Calu3 (cell line): ENCODE data around the gene TMEM97. TPM values are rescaled to one million over a fixed set of nuclear protein-coding genes. Genes with fewer than 3 reads are reported as not detected.

Experiments
- BruUV-seq: library from RNA; stranded (reverse); fragments of 400-500 nt; replicated peaks from 2 replicates; lab custom pipeline; 2021; lab: Mats Ljungman, UMichigan
- CTCF ChIA-PET: fragments of 300-600 bp; sonication (Branson Sonifier 250); formaldehyde crosslinking; loops from one replicate; lab custom pipeline; 2022; ENCODE audit warnings: antibody characterized with exemption; lab: Charles Lee
- DNase-seq: peaks from one replicate; pipeline ENCODE4 v3.0.0; 2022
- H3K27ac Mint-ChIP-seq: one replicate; pipeline ENCODE4 v1.8.0; 2022; ENCODE audit warnings: mixed read lengths; ENCODE audit not compliant: unreplicated experiment
- H3K27me3 Mint-ChIP-seq: one replicate; pipeline ENCODE4 v1.8.0; 2022; ENCODE audit warnings: mixed read lengths; ENCODE audit not compliant: unreplicated experiment
- H3K36me3 Mint-ChIP-seq: one replicate; pipeline ENCODE4 v1.8.0; 2022; ENCODE audit warnings: mild to moderate bottlenecking, moderate library complexity, mixed read lengths; ENCODE audit not compliant: insufficient read depth, unreplicated experiment
- H3K4me1 Mint-ChIP-seq: one replicate; pipeline ENCODE4 v1.8.0; 2022; ENCODE audit warnings: mild to moderate bottlenecking, low read depth, mixed read lengths; ENCODE audit not compliant: unreplicated experiment
- H3K4me3 Mint-ChIP-seq: one replicate; pipeline ENCODE4 v1.8.0; 2022; ENCODE audit warnings: mild to moderate bottlenecking, low read depth, moderate library complexity, mixed read lengths; ENCODE audit not compliant: unreplicated experiment
- H3K9me3 Mint-ChIP-seq: one replicate; pipeline ENCODE4 v1.8.0; 2022; ENCODE audit warnings: low read depth, mixed read lengths; ENCODE audit not compliant: unreplicated experiment
- intact Hi-C: fragments of 100-400 bp; cut with micrococcal nuclease; formaldehyde crosslinking; loops from one replicate; pipeline ENCODE4 v1.10.0; 2022; ENCODE audit not compliant: unreplicated experiment
- total RNA-seq: library from RNA; stranded (reverse); gene quantifications from 2 replicates; pipeline ENCODE4 v1.2.3, GENCODE V29; 2022
- TF ChIP-seq, protein P1 (sequence below): fragments of 200-600 bp; IDR thresholded peaks from one replicate; pipeline ENCODE4 v1.8.0; 2022; ENCODE audit warnings: antibody characterized with exemption; ENCODE audit not compliant: unreplicated experiment

Gene TMEM97
- total RNA-seq, 1 experiment from 2014 or later, result 110 TPM

DNA sequence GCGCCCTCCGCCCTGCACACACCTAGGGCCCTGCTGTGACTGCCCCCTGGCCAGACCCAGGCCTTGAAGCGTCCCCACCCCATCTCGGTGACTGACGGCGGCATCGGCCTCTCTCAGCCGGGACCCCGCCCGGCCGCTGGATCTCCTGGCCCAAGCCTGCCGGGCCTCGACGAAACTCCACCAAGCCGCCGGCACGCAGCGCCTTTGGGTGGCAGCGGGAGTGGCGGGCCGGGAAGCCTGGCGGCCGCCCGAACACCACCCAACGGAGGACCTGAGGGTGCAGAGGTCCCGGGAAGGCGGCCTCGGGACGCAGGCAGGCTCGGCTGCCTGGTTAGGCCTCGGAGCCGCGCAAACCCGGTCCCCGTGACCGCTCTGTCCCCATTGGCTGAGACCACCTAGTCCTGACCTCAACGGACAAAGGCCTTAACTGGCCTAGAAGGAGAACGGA is 12.0 kb upstream of the TMEM97 start:
- TF ChIP-seq, protein P1, sequence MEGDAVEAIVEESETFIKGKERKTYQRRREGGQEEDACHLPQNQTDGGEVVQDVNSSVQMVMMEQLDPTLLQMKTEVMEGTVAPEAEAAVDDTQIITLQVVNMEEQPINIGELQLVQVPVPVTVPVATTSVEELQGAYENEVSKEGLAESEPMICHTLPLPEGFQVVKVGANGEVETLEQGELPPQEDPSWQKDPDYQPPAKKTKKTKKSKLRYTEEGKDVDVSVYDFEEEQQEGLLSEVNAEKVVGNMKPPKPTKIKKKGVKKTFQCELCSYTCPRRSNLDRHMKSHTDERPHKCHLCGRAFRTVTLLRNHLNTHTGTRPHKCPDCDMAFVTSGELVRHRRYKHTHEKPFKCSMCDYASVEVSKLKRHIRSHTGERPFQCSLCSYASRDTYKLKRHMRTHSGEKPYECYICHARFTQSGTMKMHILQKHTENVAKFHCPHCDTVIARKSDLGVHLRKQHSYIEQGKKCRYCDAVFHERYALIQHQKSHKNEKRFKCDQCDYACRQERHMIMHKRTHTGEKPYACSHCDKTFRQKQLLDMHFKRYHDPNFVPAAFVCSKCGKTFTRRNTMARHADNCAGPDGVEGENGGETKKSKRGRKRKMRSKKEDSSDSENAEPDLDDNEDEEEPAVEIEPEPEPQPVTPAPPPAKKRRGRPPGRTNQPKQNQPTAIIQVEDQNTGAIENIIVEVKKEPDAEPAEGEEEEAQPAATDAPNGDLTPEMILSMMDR, result no peak
- no peaks in the 10 kb centered on the region for H3K9me3 Mint-ChIP-seq
- H3K36me3 Mint-ChIP-seq, result no peaks in the 10 kb centered on the region
- BruUV-seq, result no TSS peak
- intact Hi-C loops, result loop anchor here (10.0 kb wide), 1 partner anchor 412 kb away; the partner anchor contains the start of gene LYRM9
- DNase-seq, result no peak
- CTCF ChIA-PET, result no interaction called here
- H3K27me3 Mint-ChIP-seq, result no peaks in the 10 kb centered on the region
- H3K27ac Mint-ChIP-seq, result no peak overlapping the region
- H3K4me3 Mint-ChIP-seq, result no peak overlapping the region
- no peaks in the 10 kb centered on the region for H3K4me1 Mint-ChIP-seq

DNA sequence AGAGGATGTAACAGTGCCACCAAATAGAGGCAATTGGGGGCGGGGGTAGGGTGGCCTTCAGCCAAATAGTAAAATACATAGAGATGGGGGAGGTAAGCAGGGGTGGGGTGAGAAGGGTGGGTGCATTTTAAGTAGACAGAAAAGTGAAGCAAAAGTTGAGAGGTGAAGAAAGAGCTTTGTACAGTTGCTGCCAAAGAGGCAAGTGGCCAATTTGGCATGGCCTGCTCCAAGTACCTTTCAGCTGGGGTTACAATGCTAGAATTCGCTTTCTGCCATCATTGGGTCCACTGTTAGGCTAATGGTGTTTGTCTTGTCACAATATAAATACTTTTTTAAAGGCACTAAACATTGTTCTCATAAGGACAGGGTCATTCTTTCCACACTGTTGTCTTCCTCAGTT is 5.2 kb upstream of the TMEM97 start:
- CTCF ChIA-PET, result no interaction called here
- no peaks in the 10 kb centered on the region for H3K9me3 Mint-ChIP-seq
- no peaks in the 10 kb centered on the region for H3K27me3 Mint-ChIP-seq
- peaks cover 10% of the 10 kb centered on the region for H3K36me3 Mint-ChIP-seq
- intact Hi-C loops, result no loop called here
- no peak overlapping the region for H3K27ac Mint-ChIP-seq
- BruUV-seq, result no TSS peak
- H3K4me1 Mint-ChIP-seq, result peaks cover 27% of the 10 kb centered on the region
- TF ChIP-seq, protein P1, result no peak
- H3K4me3 Mint-ChIP-seq, result no peak overlapping the region
- DNase-seq, result no peak

DNA sequence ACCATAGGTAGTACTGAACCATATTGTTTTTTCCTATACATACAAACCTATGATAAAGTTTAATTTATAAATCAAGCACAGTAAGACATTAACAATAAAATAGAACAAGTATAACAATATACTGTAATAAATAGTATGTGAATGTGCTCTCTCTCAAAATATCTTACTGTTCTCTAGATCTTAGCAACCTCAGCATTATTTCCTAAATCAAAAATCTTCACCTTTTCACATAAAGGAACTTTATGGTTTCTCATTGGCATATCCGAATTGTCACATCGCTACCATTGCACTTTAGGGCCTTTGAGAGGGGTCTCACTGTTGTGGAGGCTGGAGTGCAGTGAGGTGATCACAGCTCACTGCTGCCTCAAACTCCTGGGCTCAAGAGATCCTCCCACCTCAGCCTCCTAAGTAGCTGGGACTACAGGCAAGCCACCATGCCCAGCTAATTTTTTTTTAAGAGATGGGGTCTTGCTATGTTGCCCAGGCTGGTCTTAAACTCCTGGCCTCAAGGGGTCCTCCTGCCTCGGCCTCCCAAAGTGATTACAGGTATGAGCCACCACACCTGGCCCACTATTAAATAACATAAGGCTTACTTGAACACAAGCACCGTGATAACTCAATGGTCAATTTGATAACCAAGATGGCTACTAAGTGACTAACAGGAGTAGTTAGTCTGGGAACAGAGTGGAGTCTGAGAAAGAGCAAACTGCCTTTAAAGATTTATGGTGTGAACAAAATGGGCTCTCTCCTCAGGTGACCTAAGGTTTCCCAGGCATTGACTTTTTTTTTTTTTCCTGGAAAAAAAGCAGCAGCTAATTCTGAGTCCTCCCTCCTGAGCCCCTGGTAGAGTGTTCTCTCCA is 2.9 kb upstream of the TMEM97 start:
- CTCF ChIA-PET, result no interaction called here
- peaks cover 31% of the 10 kb centered on the region for H3K36me3 Mint-ChIP-seq
- no peak for DNase-seq
- no peaks in the 10 kb centered on the region for H3K9me3 Mint-ChIP-seq
- no peaks in the 10 kb centered on the region for H3K27me3 Mint-ChIP-seq
- no peak overlapping the region for H3K27ac Mint-ChIP-seq
- BruUV-seq, result no TSS peak
- TF ChIP-seq, protein P1, result no peak
- no peak overlapping the region for H3K4me3 Mint-ChIP-seq
- H3K4me1 Mint-ChIP-seq, result peaks cover 42% of the 10 kb centered on the region
- intact Hi-C loops, result no loop called here

DNA sequence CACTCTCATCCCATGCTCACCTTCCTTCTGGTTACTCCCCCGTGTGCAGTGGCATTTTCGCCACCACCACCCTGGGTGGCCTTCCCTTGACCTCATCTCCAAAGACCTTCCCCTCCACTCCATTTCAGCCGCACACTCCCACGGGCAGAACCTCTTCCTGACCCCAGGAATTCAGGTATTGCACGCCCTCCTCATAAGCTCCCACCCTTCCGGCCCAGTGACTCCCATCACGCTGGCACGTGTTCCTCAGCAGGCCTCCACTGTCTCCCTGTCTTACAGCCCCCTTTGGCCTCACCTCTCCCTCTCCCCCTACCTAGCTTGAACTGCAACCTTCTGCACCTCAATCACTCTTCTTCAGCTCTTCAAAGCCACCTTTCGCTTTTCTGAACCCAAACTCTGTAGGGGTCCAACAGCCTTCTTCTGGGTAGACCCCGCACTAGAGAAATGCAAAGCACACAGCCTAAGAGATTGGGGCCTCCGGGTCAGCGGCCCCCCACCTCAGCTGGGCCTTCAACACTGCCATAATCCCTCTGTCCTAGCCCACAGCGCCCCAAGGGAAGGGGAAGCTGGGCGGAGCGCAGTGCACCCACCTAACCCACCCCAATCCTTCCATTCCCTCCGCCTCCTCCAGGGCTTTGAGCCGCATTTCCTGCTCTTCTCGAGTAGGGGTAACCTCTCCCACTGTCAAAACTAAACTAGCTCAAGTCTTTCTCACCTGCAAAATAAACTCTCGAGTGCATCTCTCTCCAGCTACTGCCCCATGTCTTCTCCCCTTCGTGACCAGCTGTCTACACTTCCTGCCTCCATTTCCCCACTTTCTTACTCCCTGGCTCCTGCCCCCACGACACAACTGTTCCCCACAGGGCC is 1.7 kb upstream of the TMEM97 start:
- no TSS peak for BruUV-seq
- H3K9me3 Mint-ChIP-seq, result no peaks in the 10 kb centered on the region
- intact Hi-C loops, result no loop called here
- H3K4me1 Mint-ChIP-seq, result peaks cover 54% of the 10 kb centered on the region
- DNase-seq, result no peak
- TF ChIP-seq, protein P1, result no peak
- no peak overlapping the region for H3K27ac Mint-ChIP-seq
- peaks cover 36% of the 10 kb centered on the region for H3K36me3 Mint-ChIP-seq
- no peaks in the 10 kb centered on the region for H3K27me3 Mint-ChIP-seq
- peak overlapping the region; percentile 97 for H3K4me3 Mint-ChIP-seq
- CTCF ChIA-PET, result no interaction called here
